ENCODE data around the gene HLF.

Gene HLF

DNA sequence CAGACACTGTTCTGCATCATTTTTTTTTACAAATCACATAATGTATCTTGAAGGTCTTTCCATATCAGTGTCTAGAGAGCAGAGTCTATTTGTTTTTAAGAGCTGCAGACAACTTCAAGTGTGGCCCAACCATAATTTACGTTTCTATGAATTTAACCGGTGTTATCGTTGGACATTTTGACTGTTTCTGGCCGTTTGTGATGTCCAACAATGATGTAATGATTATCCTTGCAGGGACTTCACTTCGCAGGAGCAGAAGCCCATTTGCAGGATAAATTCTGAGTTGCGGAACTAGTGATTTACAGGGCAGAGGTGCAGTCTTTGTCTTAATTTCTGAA is 26.9 kb upstream of the HLF start:
- peak overlapping the region; percentile 44 to 70 for H3K27ac ChIP-seq
- H3K4me3 ChIP-seq, result peak overlapping the region; percentile 68
- DNase-seq (ENCODE audit: low spot score), result no peak
- TF ChIP-seq, protein P1, sequence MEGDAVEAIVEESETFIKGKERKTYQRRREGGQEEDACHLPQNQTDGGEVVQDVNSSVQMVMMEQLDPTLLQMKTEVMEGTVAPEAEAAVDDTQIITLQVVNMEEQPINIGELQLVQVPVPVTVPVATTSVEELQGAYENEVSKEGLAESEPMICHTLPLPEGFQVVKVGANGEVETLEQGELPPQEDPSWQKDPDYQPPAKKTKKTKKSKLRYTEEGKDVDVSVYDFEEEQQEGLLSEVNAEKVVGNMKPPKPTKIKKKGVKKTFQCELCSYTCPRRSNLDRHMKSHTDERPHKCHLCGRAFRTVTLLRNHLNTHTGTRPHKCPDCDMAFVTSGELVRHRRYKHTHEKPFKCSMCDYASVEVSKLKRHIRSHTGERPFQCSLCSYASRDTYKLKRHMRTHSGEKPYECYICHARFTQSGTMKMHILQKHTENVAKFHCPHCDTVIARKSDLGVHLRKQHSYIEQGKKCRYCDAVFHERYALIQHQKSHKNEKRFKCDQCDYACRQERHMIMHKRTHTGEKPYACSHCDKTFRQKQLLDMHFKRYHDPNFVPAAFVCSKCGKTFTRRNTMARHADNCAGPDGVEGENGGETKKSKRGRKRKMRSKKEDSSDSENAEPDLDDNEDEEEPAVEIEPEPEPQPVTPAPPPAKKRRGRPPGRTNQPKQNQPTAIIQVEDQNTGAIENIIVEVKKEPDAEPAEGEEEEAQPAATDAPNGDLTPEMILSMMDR (IDR thresholded peaks at IDR 0.05), result no peak

DNA sequence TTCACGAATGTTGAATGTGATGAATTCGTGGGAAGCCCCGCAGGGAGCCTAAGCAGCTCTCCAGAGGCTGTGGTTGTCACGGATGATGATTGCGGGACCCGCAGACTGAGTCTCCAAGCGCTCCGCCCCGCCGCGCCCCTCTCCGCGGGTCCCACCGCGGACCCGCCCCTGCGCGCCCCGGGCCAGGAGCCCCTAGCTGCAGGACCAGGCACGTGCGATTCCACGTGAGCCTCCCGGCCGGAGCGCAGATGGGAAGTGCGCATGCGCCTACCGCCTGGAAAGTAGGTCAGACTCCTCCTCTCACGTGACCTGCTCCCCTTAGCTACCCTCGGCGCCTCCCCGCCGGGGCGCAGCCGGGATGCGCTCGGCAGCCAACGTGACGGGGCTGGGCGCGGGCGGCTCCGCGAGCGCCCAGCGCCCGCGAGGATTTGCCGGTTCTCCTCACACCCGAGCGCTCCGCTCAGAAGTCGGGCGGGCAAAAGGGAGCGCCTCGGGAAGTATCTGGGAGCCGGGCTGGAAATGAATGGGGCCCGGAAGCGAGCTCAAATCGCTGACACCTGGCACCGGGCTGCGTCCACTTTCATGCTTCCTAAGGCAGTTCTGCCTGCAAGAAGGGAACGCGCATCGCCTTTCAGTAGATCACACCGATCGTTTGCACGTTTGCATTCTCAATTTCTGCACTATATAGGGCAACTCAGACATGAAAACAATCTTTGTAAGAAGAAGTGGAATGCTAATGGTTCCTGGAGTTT is 26.4 kb upstream of the HLF start:
- DNase-seq (ENCODE audit: low spot score), result peak; percentile 94
- peak overlapping the region; percentile 44 to 70 for H3K27ac ChIP-seq
- TF ChIP-seq, protein P1 (IDR thresholded peaks at IDR 0.05), result no peak
- H3K4me3 ChIP-seq, result peak overlapping the region; percentile 68

GRCh38 chr17:55238931-55239297 is 25.8 kb upstream of the HLF start:
- TF ChIP-seq, protein P1 (IDR thresholded peaks at IDR 0.05), result no peak
- H3K4me3 ChIP-seq, result peak overlapping the region; percentile 68
- no peak overlapping the region for H3K27ac ChIP-seq
- DNase-seq (ENCODE audit: low spot score), result no peak

DNA sequence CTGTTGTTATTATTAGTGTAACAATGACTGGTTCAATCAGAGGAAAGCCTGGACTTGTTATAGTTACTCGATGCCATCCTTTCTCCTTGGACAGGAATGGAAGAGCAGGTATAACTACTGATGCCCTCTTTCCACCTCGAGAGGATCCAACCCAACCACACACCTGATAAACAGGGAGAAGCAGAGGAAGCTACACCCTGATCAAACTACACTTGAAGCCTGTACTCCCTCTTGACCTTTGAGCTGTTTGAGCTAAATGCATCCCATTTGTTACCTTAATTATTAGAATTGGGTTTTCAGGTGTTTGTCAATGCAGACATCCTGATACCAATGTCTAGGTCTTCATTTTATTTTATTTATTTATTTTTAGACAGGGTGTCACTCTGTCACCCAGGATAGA is 23.7 kb upstream of the HLF start:
- Histone ChIP-seq H3K27ac (no peak overlapping the region), H3K4me3 (no peak overlapping the region)
- TF ChIP-seq, protein P1 (IDR thresholded peaks at IDR 0.05), result no peak
- no peak for DNase-seq (ENCODE audit: low spot score)

DNA sequence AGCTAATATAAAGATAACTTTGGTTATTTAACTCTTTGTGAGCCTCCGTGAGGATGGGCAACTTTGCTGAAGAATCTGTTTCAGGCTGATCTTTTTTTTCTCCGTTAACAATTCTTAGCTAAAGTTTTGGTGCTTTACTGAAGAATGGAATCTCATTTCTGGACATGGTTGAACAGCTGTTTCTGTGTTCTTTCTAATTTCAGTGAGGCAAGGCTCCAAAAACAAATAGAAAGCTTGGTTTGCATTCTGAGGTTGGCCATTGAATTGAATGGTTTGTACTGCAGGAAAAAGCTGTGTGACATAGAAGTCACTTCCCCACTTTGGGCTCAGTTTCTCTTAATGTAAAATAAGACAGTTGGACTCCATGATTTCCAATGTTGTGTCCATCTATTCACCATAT is 22.3 kb upstream of the HLF start:
- TF ChIP-seq, protein P1 (IDR thresholded peaks at IDR 0.05), result no peak
- Histone ChIP-seq H3K27ac (no peak overlapping the region), H3K4me3 (no peak overlapping the region)
- no peak for DNase-seq (ENCODE audit: low spot score)

DNA sequence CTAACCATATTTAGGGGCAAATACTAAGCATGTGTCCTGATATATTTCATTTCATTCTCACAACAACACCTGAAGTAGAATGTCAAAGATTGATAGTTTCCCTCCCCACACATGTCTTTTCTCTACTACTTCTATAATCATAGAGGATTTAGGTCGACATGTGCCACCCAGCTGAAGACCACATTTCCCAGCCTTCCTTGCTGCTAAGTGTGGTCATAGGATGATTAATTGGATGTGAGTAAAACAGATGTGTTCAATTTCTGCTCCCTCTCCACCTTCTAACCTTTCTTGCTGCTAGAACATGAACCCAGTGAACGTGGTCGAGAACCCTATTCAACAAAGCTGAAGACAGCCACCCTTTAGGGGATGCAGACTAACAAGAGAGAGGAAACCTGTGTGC is 18.8 kb upstream of the HLF start:
- DNase-seq (ENCODE audit: low spot score), result no peak
- H3K4me3 ChIP-seq, result no peak overlapping the region
- no peak overlapping the region for H3K27ac ChIP-seq
- TF ChIP-seq, protein P1 (IDR thresholded peaks at IDR 0.05), result no peak

- DNase-seq (ENCODE audit: low spot score), result no peak
- H3K27ac ChIP-seq, result no peak overlapping the region
- TF ChIP-seq, protein P1 (IDR thresholded peaks at IDR 0.05), result no peak
- no peak overlapping the region for H3K4me3 ChIP-seq
These were observed 18.2 kb upstream of the HLF start for GRCh38 chr17:55246583-55246982.
